Vagina (tissue), 2 donors: ENCODE results near the gene SPDYC.

Experiments
- CTCF ChIP-seq, 3 experiments: fragments of 450-650 bp in 2 of 3; fragments of 200-600 bp in 1 of 3; sonication (generic) in 1 of 3; IDR thresholded peaks; one replicate each; pipeline ENCODE4 v1.5.1; 2017 to 2019; ENCODE audit warnings: antibody characterized with exemption in 3 of 3, mild to moderate bottlenecking in 2 of 3, moderate library complexity in 2 of 3
- POLR2A ChIP-seq, 2 donors: fragments of 450-650 bp; IDR thresholded peaks; one replicate each; pipeline ENCODE4 v1.6.1; 2017; ENCODE audit warnings: antibody characterized with exemption in 2 of 2, mild to moderate bottlenecking in 2 of 2, moderate library complexity in 2 of 2
- POLR2AphosphoS5 ChIP-seq, 2 donors: sonication (generic); formaldehyde crosslinking; IDR thresholded peaks; one replicate each; pipeline ENCODE4 v1.9.0; 2017; ENCODE audit warnings: antibody characterized with exemption in 2 of 2, mild to moderate bottlenecking in 2 of 2, low read depth in 1 of 2; ENCODE audit not compliant: insufficient read depth in 1 of 2

GRCh38 chr11:65207918-65208784 is 38.1 kb downstream of the SPDYC start:
- TF ChIP-seq POLR2A (IDR thresholded peaks at IDR 0.05): no peak
- no peak for TF ChIP-seq CTCF (IDR thresholded peaks at IDR 0.05)
- no peak for TF ChIP-seq POLR2AphosphoS5 (IDR thresholded peaks at IDR 0.05; ENCODE audit: insufficient read depth in 1 of 2, low read depth in 1 of 2)
